IPS-11a (cell line): ENCODE results near the gene TEX22.

ENCODE experiments used
- H3K4me3 ChIP-seq: one replicate; pipeline ENCODE4 v1.5.1; 2013; ENCODE audit warnings: low read depth, low read length, control low read depth

Gene TEX22

GRCh38 chr14:105455086-105455640 lies 56.8 kb downstream of the TEX22 start:
- no peak overlapping the region for H3K4me3 ChIP-seq

GRCh38 chr14:105455766-105456660 lies 57.7 kb downstream of the TEX22 start:
- H3K4me3 ChIP-seq, result no peak overlapping the region

DNA sequence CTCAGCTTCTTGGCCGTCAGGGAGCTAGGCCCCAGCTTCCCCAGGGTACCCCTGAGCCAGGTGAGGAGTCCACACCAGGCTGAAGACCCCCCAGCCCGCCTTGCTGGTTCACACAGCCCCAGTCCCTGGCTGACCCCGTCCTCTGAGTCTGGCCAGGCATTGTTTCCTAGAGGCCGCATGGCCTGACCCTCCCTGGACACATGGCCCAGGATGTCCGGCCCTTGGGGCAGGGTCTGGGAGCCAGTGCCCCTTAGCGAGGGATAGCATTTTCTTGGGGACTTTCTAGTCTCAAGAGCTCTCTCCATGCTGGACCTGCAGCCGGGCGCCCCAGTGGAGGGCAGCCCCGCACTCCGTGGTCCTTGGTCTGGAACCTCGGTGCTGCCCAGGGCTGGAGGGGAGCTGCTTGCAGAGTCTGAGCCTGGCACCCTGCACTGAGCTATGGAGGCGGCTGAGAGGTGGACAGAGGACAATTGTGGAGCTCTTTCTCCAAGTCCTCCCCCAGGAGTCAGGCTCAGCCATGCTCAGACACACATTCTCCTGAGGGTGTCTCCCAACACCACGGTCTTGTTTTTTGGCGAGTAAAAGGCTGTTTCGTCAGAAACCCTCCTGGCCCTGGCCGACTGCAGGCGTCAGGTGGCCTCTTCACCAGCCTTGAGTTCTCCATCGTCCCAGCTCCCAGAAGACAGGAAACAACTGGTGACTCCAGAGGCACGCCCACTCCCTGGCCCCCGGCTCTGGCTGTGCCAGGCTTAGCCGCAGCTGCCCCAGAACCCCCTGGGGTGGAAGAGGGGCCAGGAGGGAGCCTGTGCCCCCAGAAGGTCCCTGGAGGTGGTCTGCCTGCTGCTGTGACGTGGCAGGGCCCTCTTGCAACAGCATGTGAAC lies 58.6 kb downstream of the TEX22 start:
- H3K4me3 ChIP-seq, result no peak overlapping the region

- H3K4me3 ChIP-seq, result no peak overlapping the region
Observed at GRCh38 chr14:105458010-105458409, 59.7 kb downstream of the TEX22 start.

DNA sequence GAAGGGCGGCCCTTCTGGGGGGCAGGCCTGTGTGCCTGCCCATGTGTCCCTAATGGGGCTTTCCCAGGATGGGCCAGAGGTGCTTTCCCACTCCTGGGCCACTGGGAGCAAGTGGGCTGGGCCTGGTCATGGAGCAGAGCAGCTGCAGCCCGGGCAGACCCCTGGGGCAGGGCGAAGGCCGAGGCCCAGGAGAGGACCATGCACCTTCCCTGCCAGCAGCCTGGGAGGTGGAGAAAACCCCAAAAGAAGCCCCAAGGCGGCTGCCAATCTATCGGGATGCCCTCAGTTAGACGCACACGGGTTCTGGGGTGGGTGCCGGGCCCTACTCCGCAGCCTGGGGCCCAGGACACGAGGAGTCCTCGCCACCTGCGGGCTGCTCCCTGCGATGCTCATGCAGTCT lies 60.2 kb downstream of the TEX22 start:
- no peak overlapping the region for H3K4me3 ChIP-seq

DNA sequence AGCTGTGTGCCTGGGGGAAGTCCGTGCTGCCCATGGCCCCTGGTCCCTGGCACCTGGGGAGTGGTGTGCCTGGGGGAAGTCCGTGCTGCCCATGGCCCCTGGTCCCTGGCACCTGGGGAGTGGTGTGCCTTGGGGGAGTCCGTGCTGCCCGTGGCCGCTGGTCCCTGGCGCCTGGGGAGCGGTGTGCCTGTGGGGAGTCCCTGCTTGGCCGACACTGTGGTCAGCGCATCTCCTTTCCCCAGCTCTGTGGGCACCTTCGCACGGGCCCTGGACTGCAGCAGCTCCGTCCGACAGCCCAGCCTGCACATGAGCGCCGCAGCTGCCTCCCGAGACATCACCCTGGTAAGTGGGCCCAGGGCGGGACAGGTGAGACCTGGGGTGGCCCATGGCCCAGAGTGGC lies 61.8 kb downstream of the TEX22 start:
- no peak overlapping the region for H3K4me3 ChIP-seq

GRCh38 chr14:105460616-105461015 lies 62.3 kb downstream of the TEX22 start:
- H3K4me3 ChIP-seq, result no peak overlapping the region

GRCh38 chr14:105461903-105462302 lies 63.6 kb downstream of the TEX22 start:
- no peak overlapping the region for H3K4me3 ChIP-seq
